Neural progenitor cell (in vitro differentiated cells): ENCODE measurements around the gene CXXC4.

ENCODE experiments used
- EZH2 ChIP-seq: fragments of 200-600 bp; sonication (generic); IDR thresholded peaks from 2 replicates; pipeline ENCODE4 v1.6.1; 2017; ENCODE audit warnings: antibody characterized with exemption, mild to moderate bottlenecking, moderate library complexity
- EZH2phosphoT487 ChIP-seq: fragments of 200-600 bp; sonication (generic); IDR thresholded peaks from 2 replicates; pipeline ENCODE4 v1.6.1; 2017; ENCODE audit warnings: antibody characterized with exemption
- TF ChIP-seq, protein P1 (sequence below): fragments of 200-600 bp; sonication (generic); IDR thresholded peaks from 2 replicates; pipeline ENCODE4 v1.5.1; 2017; ENCODE audit warnings: antibody characterized with exemption, mild to moderate bottlenecking

DNA sequence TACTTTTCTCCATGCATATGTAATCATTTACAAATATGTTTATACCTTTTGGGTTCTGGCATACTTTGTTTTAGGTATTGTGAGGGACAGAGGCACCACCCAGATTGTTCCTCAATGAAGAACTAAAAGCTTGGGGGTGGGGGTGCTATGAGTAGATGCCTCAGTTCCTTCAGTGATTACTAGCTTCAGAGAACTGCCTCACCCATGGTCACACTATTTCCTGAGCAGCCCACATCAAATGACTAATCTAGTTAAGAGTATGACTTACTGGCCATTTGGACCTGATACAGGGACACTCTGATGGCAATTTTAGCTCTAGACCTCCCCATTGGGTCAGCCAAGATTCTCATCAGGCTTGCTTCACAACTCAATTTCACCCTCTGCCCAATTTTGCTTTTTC is 22.2 kb upstream of the CXXC4 start:
- TF ChIP-seq, protein P1, sequence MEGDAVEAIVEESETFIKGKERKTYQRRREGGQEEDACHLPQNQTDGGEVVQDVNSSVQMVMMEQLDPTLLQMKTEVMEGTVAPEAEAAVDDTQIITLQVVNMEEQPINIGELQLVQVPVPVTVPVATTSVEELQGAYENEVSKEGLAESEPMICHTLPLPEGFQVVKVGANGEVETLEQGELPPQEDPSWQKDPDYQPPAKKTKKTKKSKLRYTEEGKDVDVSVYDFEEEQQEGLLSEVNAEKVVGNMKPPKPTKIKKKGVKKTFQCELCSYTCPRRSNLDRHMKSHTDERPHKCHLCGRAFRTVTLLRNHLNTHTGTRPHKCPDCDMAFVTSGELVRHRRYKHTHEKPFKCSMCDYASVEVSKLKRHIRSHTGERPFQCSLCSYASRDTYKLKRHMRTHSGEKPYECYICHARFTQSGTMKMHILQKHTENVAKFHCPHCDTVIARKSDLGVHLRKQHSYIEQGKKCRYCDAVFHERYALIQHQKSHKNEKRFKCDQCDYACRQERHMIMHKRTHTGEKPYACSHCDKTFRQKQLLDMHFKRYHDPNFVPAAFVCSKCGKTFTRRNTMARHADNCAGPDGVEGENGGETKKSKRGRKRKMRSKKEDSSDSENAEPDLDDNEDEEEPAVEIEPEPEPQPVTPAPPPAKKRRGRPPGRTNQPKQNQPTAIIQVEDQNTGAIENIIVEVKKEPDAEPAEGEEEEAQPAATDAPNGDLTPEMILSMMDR, result no peak
- no peak for TF ChIP-seq EZH2
- TF ChIP-seq EZH2phosphoT487, result no peak
